SK-N-SH (cell line): ENCODE measurements around the gene CLEC16A. TPM values are rescaled to one million over a fixed set of nuclear protein-coding genes. Genes with fewer than 3 reads are reported as not detected.

Source experiments
- CTCF ChIA-PET: fragments of 300-600, 350-600 bp; formaldehyde crosslinking; extraction: SDS; loops from one replicate; lab custom pipeline; 2021; lab: Yijun Ruan, JAX
- POLR2A ChIA-PET: fragments of 350-600 bp; sonication (Branson Sonifier 250); formaldehyde crosslinking; extraction: SDS; loops from one replicate; lab custom pipeline; 2020; ENCODE audit warnings: antibody characterized with exemption, inconsistent platforms; lab: Yijun Ruan, JAX
- DNase-seq: peaks from one replicate; pipeline ENCODE4 v3.0.0; 2012
- H2AFZ ChIP-seq: fragments of 200-600 bp; sonication (generic); 2 replicates; pipeline ENCODE4 v1.8.1; 2016; ENCODE audit warnings: antibody characterized with exemption, mild to moderate bottlenecking, low read depth
- H3F3A ChIP-seq: fragments of 200-600 bp; sonication (generic); replicated peaks from 2 replicates; pipeline ENCODE3; 2016; ENCODE audit warnings: antibody characterized with exemption, mild to moderate bottlenecking; ENCODE audit not compliant: insufficient read depth
- H3K27ac ChIP-seq, 2 experiments: fragments of 200-500 bp in 1 of 2; fragments of 200-600 bp in 1 of 2; sonication (Bioruptor generic) in 1 of 2; sonication (generic), shearing (Covaris generic) in 1 of 2; 2 replicates each; pipeline versions ENCODE4 v1.5.1 to v1.6.1; 2014 to 2016; ENCODE audit warnings: low read depth in 2 of 2, inconsistent platforms in 1 of 2, low read length in 1 of 2, mild to moderate bottlenecking in 1 of 2, mixed read lengths in 1 of 2
- H3K27me3 ChIP-seq: fragments of 200-600 bp; sonication (generic), shearing (Covaris generic); 2 replicates; pipeline ENCODE4 v1.6.1; 2016; ENCODE audit warnings: mixed run types; ENCODE audit not compliant: insufficient read depth
- H3K36me3 ChIP-seq, 2 experiments: fragments of 200-500 bp in 1 of 2; fragments of 200-600 bp in 1 of 2; sonication (Bioruptor generic) in 1 of 2; sonication (generic) in 1 of 2; replicated peaks in 1 of 2; 2 replicates each; pipeline versions ENCODE3 to v1.5.1; 2014 to 2016; ENCODE audit warnings: low read length in 1 of 2, mild to moderate bottlenecking in 1 of 2; ENCODE audit not compliant: insufficient read depth in 2 of 2, control insufficient read depth in 1 of 2
- H3K4me1 ChIP-seq, 2 experiments: fragments of 200-500 bp in 1 of 2; fragments of 200-600 bp in 1 of 2; sonication (Bioruptor generic) in 1 of 2; sonication (generic), shearing (Covaris generic) in 1 of 2; 2 replicates each; pipeline versions ENCODE4 v1.5.1 to v1.6.1; 2014 to 2016; ENCODE audit warnings: low read depth in 1 of 2, low read length in 1 of 2, mixed run types in 1 of 2; ENCODE audit not compliant: insufficient read depth in 2 of 2, control insufficient read depth in 1 of 2
- H3K4me2 ChIP-seq: fragments of 200-600 bp; sonication (generic), shearing (Covaris generic); 2 replicates; pipeline ENCODE4 v1.6.1; 2017; ENCODE audit warnings: mixed run types
- H3K4me3 ChIP-seq, 2 experiments: fragments of 200-500 bp in 1 of 2; fragments of 200-600 bp in 1 of 2; sonication (Bioruptor generic) in 1 of 2; sonication (generic), shearing (Covaris generic) in 1 of 2; 2 replicates each; pipeline versions ENCODE4 v1.5.1 to v1.8.1; 2014 to 2016; ENCODE audit warnings: low read depth in 2 of 2, inconsistent platforms in 1 of 2, low read length in 1 of 2, mild to moderate bottlenecking in 1 of 2, mixed read lengths in 1 of 2, moderate library complexity in 1 of 2
- H3K79me2 ChIP-seq: fragments of 200-600 bp; sonication (generic); 2 replicates; pipeline ENCODE4 v1.8.1; 2017; ENCODE audit warnings: mild to moderate bottlenecking; ENCODE audit not compliant: insufficient read depth
- H3K9ac ChIP-seq: fragments of 200-600 bp; sonication (generic); 2 replicates; pipeline ENCODE4 v1.6.1; 2017; ENCODE audit warnings: mixed run types
- H3K9me2 ChIP-seq: fragments of 200-600 bp; sonication (generic); 2 replicates; pipeline ENCODE4 v1.6.1; 2017; ENCODE audit warnings: mixed run types
- H3K9me3 ChIP-seq: fragments of 200-600 bp; sonication (generic); 2 replicates; pipeline ENCODE4 v1.6.1; 2017; ENCODE audit warnings: mixed run types, mild to moderate bottlenecking, moderate library complexity
- H4K20me1 ChIP-seq: fragments of 200-600 bp; sonication (generic); 2 replicates; pipeline ENCODE4 v1.6.1; 2017; ENCODE audit warnings: mild to moderate bottlenecking, mixed run types; ENCODE audit not compliant: insufficient read depth
- EP300 ChIP-seq, 2 experiments: IDR thresholded peaks; 2 replicates each; pipeline versions ENCODE4 v1.4.0 to v1.6.1; 2012; ENCODE audit warnings: borderline replicate concordance in 1 of 2, low read depth in 1 of 2, low read length in 1 of 2
- EZH2phosphoT487 ChIP-seq: fragments of 200-600 bp; sonication (generic); IDR thresholded peaks from 2 replicates; pipeline ENCODE4 v1.6.1; 2017; ENCODE audit warnings: low read depth, mixed run types, mild to moderate bottlenecking, antibody characterized with exemption, moderate library complexity, borderline replicate concordance
- FOXJ3 ChIP-seq: sonication (generic); formaldehyde crosslinking; IDR thresholded peaks from 2 replicates; pipeline ENCODE4 v1.5.1; 2020; ENCODE audit warnings: mild to moderate bottlenecking, missing genetic modification reagents
- JUND ChIP-seq: IDR thresholded peaks from 2 replicates; pipeline ENCODE4 v1.4.0; 2012
- MEF2A ChIP-seq: IDR thresholded peaks from 2 replicates; pipeline ENCODE4 v1.4.0; 2012; ENCODE audit warnings: low read depth, borderline replicate concordance
- MXI1 ChIP-seq: IDR thresholded peaks from 2 replicates; pipeline ENCODE4 v1.6.1; 2012; ENCODE audit warnings: mild to moderate bottlenecking, low read depth, low read length, improper control_type of control experiment
- NRF1 ChIP-seq: IDR thresholded peaks from 2 replicates; pipeline ENCODE4 v1.6.1; 2012; ENCODE audit warnings: low read depth, mild to moderate bottlenecking, low read length
- POLR2AphosphoS5 ChIP-seq: IDR thresholded peaks from 2 replicates; pipeline ENCODE4 v1.6.1; 2012; ENCODE audit warnings: low read depth, low read length
- RXRA ChIP-seq: IDR thresholded peaks from 2 replicates; pipeline ENCODE4 v1.4.0; 2012; ENCODE audit warnings: low read depth, mild to moderate bottlenecking, borderline replicate concordance
- TCF12 ChIP-seq: IDR thresholded peaks from 2 replicates; pipeline ENCODE4 v1.4.0; 2012
- YY1 ChIP-seq: IDR thresholded peaks from 2 replicates; pipeline ENCODE4 v1.4.0; 2012; ENCODE audit warnings: low read depth, mild to moderate bottlenecking
- WGBS: methylation state at CpG from one replicate; pipeline ENCODE4 v1.1.6; 2017; ENCODE audit warnings: low lambda C conversion rate; 5-methylcytosine and 5-hydroxymethylcytosine counted together
- polyA plus RNA-seq, 3 experiments: library from polyadenylated mRNA; depleted of rRNA; stranded (reverse); fragments of >200 nt; gene quantifications; 2 replicates each; pipeline ENCODE4 v1.2.3, GENCODE V29; 2012
- TF ChIP-seq, protein P1 (sequence below): IDR thresholded peaks from 2 replicates; pipeline ENCODE4 v1.6.1; 2012; ENCODE audit warnings: mild to moderate bottlenecking, low read depth, low read length, moderate library complexity
- TF ChIP-seq, protein P2 (sequence below): fragments of 150-350 bp; IDR thresholded peaks from 2 replicates; pipeline ENCODE4 v1.6.1; 2016; ENCODE audit warnings: mild to moderate bottlenecking, low read depth, low read length

The CLEC16A gene
- polyA plus RNA-seq, 1 of the 3 experiments (the other 2 are of a cell fraction), result 13.7 TPM

DNA sequence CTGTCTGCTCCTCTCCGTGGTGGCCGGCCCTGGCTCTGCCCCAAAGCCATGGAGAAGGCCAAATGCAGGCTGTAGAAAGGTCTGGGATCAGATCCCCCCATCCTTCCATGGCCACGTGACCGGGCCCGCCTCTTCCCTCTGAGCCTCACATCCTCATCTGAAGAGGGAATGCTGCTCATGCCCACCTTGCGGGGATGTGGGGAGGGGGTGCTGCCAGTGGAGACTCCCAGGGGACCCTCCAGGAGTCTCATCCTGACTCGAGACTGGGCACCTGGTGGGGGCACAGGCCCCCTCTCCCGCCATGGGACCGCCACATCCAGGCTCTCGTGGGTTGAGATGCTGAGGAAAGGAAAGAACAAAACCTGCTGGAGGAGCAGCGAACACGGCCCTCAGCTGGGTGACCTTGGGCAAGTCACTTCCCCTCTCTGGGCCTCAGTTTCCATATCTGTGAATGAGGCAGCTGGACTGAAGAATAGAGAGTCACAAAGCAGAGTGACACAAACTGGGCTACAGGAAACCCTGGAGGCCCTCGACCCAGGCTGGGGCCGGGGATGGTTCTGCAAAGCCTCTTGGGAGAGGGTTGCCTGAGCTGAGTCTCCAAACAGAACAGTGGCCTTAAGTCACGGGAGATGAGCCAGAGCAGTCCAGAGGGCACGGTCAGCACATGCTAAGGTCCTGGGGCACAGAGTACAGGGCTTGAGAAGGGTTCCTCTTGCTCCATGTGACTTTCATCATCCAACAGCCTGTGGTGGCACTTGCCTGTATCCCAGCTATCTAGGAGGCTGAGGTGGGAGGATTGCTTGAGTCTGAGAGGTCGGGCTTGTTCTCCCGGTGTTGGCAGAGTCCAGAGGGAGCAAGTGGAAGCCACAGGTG is 281.5 kb downstream of the CLEC16A start:
- H3K4me2 ChIP-seq, result no peak overlapping the region
- POLR2A ChIA-PET, result no interaction called here

DNA sequence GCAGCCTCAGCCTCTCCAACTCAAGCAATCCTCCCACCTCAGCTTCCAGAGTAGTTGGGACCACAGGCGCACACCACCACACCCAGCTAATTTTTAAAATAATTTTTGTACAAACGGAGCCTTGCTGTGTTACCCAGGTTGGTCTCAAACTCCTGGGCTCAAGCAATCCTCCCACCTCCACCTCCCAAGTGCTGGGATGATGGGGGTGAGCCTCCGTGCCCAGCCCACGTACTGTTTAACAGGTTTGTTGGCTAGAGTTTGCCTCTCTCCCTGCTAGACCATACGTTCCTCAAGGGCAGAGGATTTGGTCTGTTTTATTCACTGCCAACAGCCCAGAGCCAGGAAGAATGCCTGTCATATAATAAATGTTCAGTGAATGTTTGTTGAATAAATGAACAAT is 285.1 kb downstream of the CLEC16A start:
- H3K9me3 ChIP-seq, result no peaks in the 10 kb centered on the region
- POLR2A ChIA-PET, result no interaction called here
- CTCF ChIA-PET, result interaction anchor here (1.0 to 2.4 kb wide), 2 partner anchors 11 to 266 kb away, joined by 3 to 7 read pairs; no protein-coding TSS in a partner anchor

More for the DNA sequence above, 281.5 kb downstream of the CLEC16A start:
- Histone ChIP-seq H3K9me2 (no peaks in the 10 kb centered on the region), H3K79me2 (no peaks in the 10 kb centered on the region), H3K27me3 (no peaks in the 10 kb centered on the region), H3K27ac (no peak overlapping the region), H3K36me3 (no peaks in the 10 kb centered on the region), H3K4me3 (no peak overlapping the region), H3F3A (no peaks in the 10 kb centered on the region), H4K20me1 (no peaks in the 10 kb centered on the region), H3K9ac (no peak overlapping the region), H3K9me3 (no peaks in the 10 kb centered on the region), H2AFZ (no peak overlapping the region), H3K4me1 (peaks cover 0 to 4% of the 10 kb centered on the region in 2 experiments; a peak in 1 of 4 replicates)
- TF ChIP-seq JUND (no peak), NRF1 (no peak), FOXJ3 (CRISPR knock-in tag) (no peak), RXRA (no peak), EZH2phosphoT487 (no peak), YY1 (no peak), MEF2A (no peak), POLR2AphosphoS5 (no peak), MXI1 (no peak), TCF12 (no peak)
- 79% methylated on average over 18 of the region's 18 CpGs for WGBS
- CTCF ChIA-PET, result interaction anchor here (1.1 kb wide), 1 partner anchor 262 kb away, joined by 5 read pairs; no protein-coding TSS in a partner anchor
- no peak for DNase-seq

More for the DNA sequence above, 285.1 kb downstream of the CLEC16A start:
- Histone ChIP-seq H3K4me1 (peaks cover 0 to 4% of the 10 kb centered on the region in 2 experiments; a peak in 1 of 4 replicates), H3F3A (no peaks in the 10 kb centered on the region), H3K9ac (no peak overlapping the region), H2AFZ (no peak overlapping the region), H3K79me2 (no peaks in the 10 kb centered on the region), H3K27me3 (no peaks in the 10 kb centered on the region), H3K36me3 (no peaks in the 10 kb centered on the region), H3K4me2 (no peak overlapping the region), H4K20me1 (no peaks in the 10 kb centered on the region), H3K4me3 (no peak overlapping the region), H3K27ac (no peak overlapping the region), H3K9me2 (no peaks in the 10 kb centered on the region)
- DNase-seq, result no peak
- 85% methylated on average over 5 of the region's 5 CpGs for WGBS
- TF ChIP-seq, protein P1, sequence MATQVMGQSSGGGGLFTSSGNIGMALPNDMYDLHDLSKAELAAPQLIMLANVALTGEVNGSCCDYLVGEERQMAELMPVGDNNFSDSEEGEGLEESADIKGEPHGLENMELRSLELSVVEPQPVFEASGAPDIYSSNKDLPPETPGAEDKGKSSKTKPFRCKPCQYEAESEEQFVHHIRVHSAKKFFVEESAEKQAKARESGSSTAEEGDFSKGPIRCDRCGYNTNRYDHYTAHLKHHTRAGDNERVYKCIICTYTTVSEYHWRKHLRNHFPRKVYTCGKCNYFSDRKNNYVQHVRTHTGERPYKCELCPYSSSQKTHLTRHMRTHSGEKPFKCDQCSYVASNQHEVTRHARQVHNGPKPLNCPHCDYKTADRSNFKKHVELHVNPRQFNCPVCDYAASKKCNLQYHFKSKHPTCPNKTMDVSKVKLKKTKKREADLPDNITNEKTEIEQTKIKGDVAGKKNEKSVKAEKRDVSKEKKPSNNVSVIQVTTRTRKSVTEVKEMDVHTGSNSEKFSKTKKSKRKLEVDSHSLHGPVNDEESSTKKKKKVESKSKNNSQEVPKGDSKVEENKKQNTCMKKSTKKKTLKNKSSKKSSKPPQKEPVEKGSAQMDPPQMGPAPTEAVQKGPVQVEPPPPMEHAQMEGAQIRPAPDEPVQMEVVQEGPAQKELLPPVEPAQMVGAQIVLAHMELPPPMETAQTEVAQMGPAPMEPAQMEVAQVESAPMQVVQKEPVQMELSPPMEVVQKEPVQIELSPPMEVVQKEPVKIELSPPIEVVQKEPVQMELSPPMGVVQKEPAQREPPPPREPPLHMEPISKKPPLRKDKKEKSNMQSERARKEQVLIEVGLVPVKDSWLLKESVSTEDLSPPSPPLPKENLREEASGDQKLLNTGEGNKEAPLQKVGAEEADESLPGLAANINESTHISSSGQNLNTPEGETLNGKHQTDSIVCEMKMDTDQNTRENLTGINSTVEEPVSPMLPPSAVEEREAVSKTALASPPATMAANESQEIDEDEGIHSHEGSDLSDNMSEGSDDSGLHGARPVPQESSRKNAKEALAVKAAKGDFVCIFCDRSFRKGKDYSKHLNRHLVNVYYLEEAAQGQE, result no peak
- TF ChIP-seq EP300 (IDR thresholded peaks at IDR 0.05; ENCODE audit: borderline replicate concordance in 1 of 2, low read depth in 1 of 2, low read length in 1 of 2) (no peak), FOXJ3 (CRISPR knock-in tag) (no peak)
- TF ChIP-seq, protein P2, sequence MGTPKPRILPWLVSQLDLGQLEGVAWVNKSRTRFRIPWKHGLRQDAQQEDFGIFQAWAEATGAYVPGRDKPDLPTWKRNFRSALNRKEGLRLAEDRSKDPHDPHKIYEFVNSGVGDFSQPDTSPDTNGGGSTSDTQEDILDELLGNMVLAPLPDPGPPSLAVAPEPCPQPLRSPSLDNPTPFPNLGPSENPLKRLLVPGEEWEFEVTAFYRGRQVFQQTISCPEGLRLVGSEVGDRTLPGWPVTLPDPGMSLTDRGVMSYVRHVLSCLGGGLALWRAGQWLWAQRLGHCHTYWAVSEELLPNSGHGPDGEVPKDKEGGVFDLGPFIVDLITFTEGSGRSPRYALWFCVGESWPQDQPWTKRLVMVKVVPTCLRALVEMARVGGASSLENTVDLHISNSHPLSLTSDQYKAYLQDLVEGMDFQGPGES, result no peak
